Subcutaneous adipose tissue (tissue), 4 donors: Measurements from ENCODE around the gene DTNBP1. TPM values are rescaled to one million over a fixed set of nuclear protein-coding genes. Genes with fewer than 3 reads are reported as not detected.

Experiments used
- CTCF ChIP-seq: fragments of 450-650 bp; IDR thresholded peaks from one replicate; pipeline ENCODE4 v1.5.1; 2016; ENCODE audit warnings: low read depth, mild to moderate bottlenecking, control low read depth, antibody characterized with exemption, moderate library complexity
- total RNA-seq, 4 donors: library from RNA; depleted of rRNA; stranded (reverse); fragments of >200 nt; gene quantifications; one replicate each; pipeline ENCODE4 v1.1.0, GENCODE V29; 2016

DTNBP1 gene
- total RNA-seq, 4 donors from 2014 or later, result 7.7 to 15.9 (median 12.5) TPM

GRCh38 chr6:15586503-15586902 lies 76.3 kb downstream of the DTNBP1 start:
- no peak for TF ChIP-seq CTCF

DNA sequence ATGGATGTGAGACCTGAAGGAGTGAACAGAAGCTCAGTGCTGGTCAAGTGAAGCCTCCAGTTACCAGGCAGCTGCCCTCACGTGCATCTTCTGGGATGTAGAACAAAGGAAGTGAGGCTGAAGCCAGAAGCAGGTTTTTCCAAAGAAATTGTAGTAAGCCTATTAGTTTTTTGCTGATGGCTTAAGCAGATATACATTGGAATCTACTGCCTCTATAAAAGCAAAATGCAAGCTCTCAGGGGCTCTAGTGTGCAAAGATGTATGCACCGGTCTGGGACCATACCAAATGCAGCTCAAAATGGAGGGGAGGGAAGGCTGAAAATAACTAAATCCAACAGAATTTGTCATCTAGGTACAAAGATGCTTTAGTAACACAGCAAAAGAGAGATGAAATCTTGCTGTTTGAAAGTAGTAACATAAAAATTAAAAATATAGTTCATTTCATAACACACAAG lies 77.0 kb downstream of the DTNBP1 start:
- no peak for TF ChIP-seq CTCF

DNA sequence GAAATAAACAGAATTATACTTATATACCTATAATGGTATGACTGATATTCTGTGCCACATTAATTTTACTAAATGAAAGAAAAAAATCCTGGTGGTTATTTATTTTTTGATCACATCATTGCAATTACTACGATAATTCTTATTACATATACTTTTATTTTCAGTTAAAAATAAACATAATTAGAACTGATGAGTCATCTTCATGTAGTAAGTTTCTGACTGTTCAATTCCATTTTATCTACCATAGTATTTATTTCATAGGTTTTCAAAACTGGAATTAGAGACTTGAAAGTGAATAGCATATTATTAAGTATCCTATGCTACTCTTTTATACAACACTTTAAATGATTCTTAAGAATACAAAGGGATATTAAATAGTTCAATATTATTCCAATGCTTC lies 80.3 kb downstream of the DTNBP1 start:
- TF ChIP-seq CTCF, result no peak

DNA sequence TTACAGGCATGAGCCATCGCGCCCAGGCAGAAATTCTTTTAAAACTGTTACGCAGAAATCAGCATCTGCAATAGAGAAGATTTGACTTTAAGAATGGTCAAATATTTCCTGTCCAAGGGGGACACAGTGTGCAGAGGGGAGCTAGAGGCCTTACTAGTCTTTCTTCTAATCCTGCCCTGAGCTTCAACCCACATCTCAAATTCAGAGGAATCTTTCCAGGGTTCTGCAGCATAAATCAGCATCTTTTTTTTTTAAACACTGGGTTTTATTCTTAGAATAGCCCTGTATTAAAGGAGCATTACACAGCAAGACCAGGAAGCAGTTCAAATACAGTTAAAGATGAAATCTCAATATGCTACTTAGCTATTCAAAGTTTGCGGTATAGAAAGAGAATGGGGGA lies 81.1 kb downstream of the DTNBP1 start:
- TF ChIP-seq CTCF, result no peak

- TF ChIP-seq CTCF, result no peak
Observed at GRCh38 chr6:15580326-15580725, 82.5 kb downstream of the DTNBP1 start.

DNA sequence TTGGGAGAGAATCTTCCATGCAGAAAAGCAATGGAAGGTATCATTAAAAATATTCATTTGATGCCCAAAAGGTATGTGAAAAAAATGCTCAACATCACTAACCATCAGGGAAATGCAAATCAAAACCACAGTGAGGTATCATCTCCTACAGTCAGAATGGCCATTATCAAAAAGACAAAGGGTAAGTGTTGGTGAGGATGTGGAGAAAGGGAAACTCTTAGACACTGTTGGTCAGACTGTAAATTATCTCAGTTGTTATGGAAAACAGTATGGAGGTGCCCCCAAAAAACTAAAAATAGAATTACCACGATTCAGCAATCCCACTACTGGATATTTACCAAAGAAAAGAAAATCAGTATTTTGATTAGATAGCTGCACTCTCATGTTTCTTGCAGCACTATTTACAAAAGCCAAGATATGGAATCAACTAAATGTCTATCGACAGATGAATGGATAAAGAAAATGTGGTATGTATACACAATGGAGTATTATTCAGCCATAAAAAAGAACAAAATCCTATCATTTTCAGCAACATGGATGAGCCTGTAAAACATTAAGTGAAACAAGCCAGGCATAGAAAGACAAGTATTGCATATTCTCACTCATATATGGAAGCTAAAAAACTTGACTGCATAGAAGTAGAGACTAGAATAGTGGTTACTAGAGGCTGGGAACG lies 84.0 kb downstream of the DTNBP1 start:
- no peak for TF ChIP-seq CTCF

- TF ChIP-seq CTCF, result no peak
Observed at GRCh38 chr6:15577550-15578171, 85.2 kb downstream of the DTNBP1 start.
